Neural cell (in vitro differentiated cells): ENCODE data around the gene USP2. TPM values are rescaled to one million over a fixed set of nuclear protein-coding genes. Genes with fewer than 3 reads are reported as not detected.

ENCODE experiments used
- H2AFZ ChIP-seq: fragments of 200-600, 300-800 bp; sonication (generic), shearing (Covaris generic); 2 replicates; pipeline ENCODE4 v1.6.0; 2014; ENCODE audit warnings: low read depth, mild to moderate bottlenecking, antibody characterized with exemption, low read length, moderate library complexity
- H3F3A ChIP-seq: fragments of 200-600 bp; shearing (Covaris generic); 2 replicates; pipeline ENCODE4 v1.6.1; 2016; ENCODE audit warnings: mild to moderate bottlenecking, moderate library complexity, mixed read lengths, antibody characterized with exemption, low read length; ENCODE audit not compliant: insufficient read depth, poor library complexity, severe bottlenecking
- H3K27ac ChIP-seq: fragments of 200-600, 300-800 bp; sonication (generic), shearing (Covaris generic); 2 replicates; pipeline ENCODE4 v1.5.1; 2014; ENCODE audit warnings: mild to moderate bottlenecking, low read length, moderate library complexity
- H3K27me3 ChIP-seq: fragments of 300-800, 200-600 bp; sonication (generic), shearing (Covaris generic); 2 replicates; pipeline ENCODE4 v1.6.0; 2014; ENCODE audit warnings: mild to moderate bottlenecking, low read depth, low read length, moderate library complexity; ENCODE audit not compliant: insufficient read depth
- H3K36me3 ChIP-seq: fragments of 300-800, 200-600 bp; sonication (generic), shearing (Covaris generic); 2 replicates; pipeline ENCODE4 v1.5.1; 2014; ENCODE audit warnings: mild to moderate bottlenecking, antibody characterized with exemption, low read length, moderate library complexity; ENCODE audit not compliant: insufficient read depth
- H3K4me2 ChIP-seq: fragments of 300-800, 200-600 bp; sonication (generic), shearing (Covaris generic); 2 replicates; pipeline ENCODE4 v1.6.0; 2014; ENCODE audit warnings: mild to moderate bottlenecking, low read length
- H3K4me3 ChIP-seq: fragments of 300-800, 200-600 bp; sonication (generic), shearing (Covaris generic); 2 replicates; pipeline ENCODE4 v1.5.1; 2014; ENCODE audit warnings: mild to moderate bottlenecking, low read length, moderate library complexity
- H3K79me2 ChIP-seq: fragments of 200-600 bp; shearing (Covaris generic); replicated peaks from 2 replicates; pipeline ENCODE4 v1.6.0; 2014; ENCODE audit warnings: mild to moderate bottlenecking, low read length, moderate library complexity; ENCODE audit not compliant: insufficient read depth
- H3K9ac ChIP-seq: fragments of 300-800, 200-600 bp; sonication (generic), shearing (Covaris generic); 2 replicates; pipeline ENCODE4 v1.6.1; 2016; ENCODE audit warnings: mild to moderate bottlenecking, low read length, mixed read lengths
- H3K9me2 ChIP-seq: fragments of 200-600 bp; shearing (Covaris generic); 2 replicates; pipeline ENCODE4 v1.6.1; 2016; ENCODE audit warnings: mild to moderate bottlenecking, low read length, mixed read lengths; ENCODE audit not compliant: insufficient read depth
- H3K9me3 ChIP-seq: fragments of 200-600, 300-800 bp; sonication (generic), shearing (Covaris generic); 2 replicates; pipeline ENCODE4 v1.6.1; 2016; ENCODE audit warnings: mild to moderate bottlenecking, mixed run types, low read length, moderate library complexity, mixed read lengths
- H4K20me1 ChIP-seq: fragments of 200-600 bp; shearing (Covaris generic); 2 replicates; pipeline ENCODE4 v1.6.1; 2016; ENCODE audit warnings: mild to moderate bottlenecking, mixed run types; ENCODE audit not compliant: insufficient read depth
- EP300 ChIP-seq: fragments of 450-650 bp; conservative IDR thresholded peaks from 2 replicates; pipeline ENCODE4 v1.6.1; 2014; ENCODE audit warnings: antibody characterized with exemption, mild to moderate bottlenecking, moderate library complexity; ENCODE audit not compliant: poor library complexity, severe bottlenecking
- EZH2 ChIP-seq: fragments of 200-600, 300-800 bp; shearing (Covaris generic), sonication (generic); IDR thresholded peaks from 2 replicates; pipeline ENCODE4 v1.6.1; 2014; ENCODE audit warnings: antibody characterized with exemption, low read length, borderline replicate concordance, mild to moderate bottlenecking; ENCODE audit not compliant: insufficient read depth, poor library complexity, severe bottlenecking
- MXI1 ChIP-seq: fragments of 450-650 bp; conservative IDR thresholded peaks from 2 replicates; pipeline ENCODE4 v1.6.1; 2014; ENCODE audit warnings: antibody characterized with exemption, mild to moderate bottlenecking; ENCODE audit not compliant: poor library complexity, severe bottlenecking
- POLR2AphosphoS5 ChIP-seq: IDR thresholded peaks from 2 replicates; pipeline ENCODE4 v1.6.1; 2012
- RAD21 ChIP-seq: fragments of 450-650 bp; conservative IDR thresholded peaks from 2 replicates; pipeline ENCODE4 v1.6.1; 2014; ENCODE audit warnings: antibody characterized with exemption, mild to moderate bottlenecking, moderate library complexity
- SMC3 ChIP-seq: fragments of 450-650 bp; conservative IDR thresholded peaks from 2 replicates; pipeline ENCODE4 v1.6.1; 2014; ENCODE audit warnings: antibody characterized with exemption, mild to moderate bottlenecking, moderate library complexity; ENCODE audit not compliant: poor library complexity
- TAF1 ChIP-seq: IDR thresholded peaks from 2 replicates; pipeline ENCODE4 v1.6.1; 2012; ENCODE audit warnings: low read depth
- polyA minus RNA-seq: library from RNA; depleted of rRNA, polyadenylated mRNA; stranded (reverse); fragments of >200 nt; gene quantifications from 2 replicates; pipeline ENCODE4 v1.2.3, GENCODE V29; 2014
- polyA plus RNA-seq: library from polyadenylated mRNA; depleted of rRNA; stranded (reverse); fragments of >200 nt; gene quantifications from 2 replicates; pipeline ENCODE4 v1.2.3, GENCODE V29; 2014
- TF ChIP-seq, protein P1 (sequence below): IDR thresholded peaks from 2 replicates; pipeline ENCODE4 v1.6.1; 2012; ENCODE audit warnings: borderline replicate concordance
- TF ChIP-seq, protein P2 (sequence below): fragments of 450-650 bp; IDR thresholded peaks from 2 replicates; pipeline ENCODE4 v1.5.1; 2014; ENCODE audit warnings: antibody characterized with exemption, mild to moderate bottlenecking, moderate library complexity; ENCODE audit not compliant: poor library complexity, severe bottlenecking

USP2 gene
- polyA plus RNA-seq (0.59 and 0.74 TPM in 2 replicates), polyA minus RNA-seq (1.5 and 3.6 TPM in 2 replicates)

DNA sequence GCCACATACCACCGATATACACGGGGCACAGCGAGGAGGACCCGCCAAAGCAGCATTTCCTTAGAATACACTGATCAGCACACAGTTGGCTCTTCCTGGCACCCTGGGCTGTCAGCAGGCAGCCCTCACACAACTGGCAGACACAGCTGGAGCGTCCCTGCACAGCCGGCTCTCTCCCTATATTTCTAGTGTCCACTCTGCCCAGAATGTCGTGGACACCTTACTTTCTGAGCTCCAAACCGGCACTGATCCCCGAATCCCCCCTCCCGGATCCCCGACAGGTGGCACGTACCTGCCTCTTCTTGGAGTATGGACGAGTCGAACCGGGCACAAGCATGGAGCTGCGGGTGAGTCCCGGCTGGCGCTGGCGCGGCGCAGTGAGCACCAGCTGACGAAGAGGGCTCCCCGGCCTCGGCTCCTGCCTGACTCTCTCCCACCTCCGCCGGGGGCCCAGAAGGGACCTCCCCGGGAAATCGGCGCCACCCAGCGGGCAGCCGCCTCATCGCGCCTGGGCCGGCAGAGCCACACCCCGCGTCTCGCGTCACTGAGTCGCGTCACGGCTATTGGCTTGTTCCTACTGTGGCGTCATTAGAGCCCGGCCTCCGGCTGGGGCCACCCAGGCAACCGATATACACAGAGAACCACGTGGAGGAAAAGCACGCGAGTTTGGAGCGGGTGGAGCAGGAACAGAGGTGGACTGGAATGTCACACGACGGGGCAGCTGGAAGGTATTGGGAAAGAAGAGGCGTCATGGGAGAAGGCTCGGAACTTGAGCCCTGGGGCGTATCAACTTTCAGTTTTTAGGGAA is at the start of gene USP2:
Gene USP2, minus strand, starts transcription at position 510 of the 808 bp plus-strand sequence. CDS start 8,210 bp downstream, outside the sequence.
- H3K9me2 ChIP-seq, result no peaks in the 10 kb centered on the region
- TF ChIP-seq RAD21 (peak; percentile 88), SMC3 (peak; percentile 94), MXI1 (peak; percentile 100), TAF1 (peak; percentile 48), POLR2AphosphoS5 (no peak), EP300 (peak; percentile 72), EZH2 (no peak)
- TF ChIP-seq, protein P1, sequence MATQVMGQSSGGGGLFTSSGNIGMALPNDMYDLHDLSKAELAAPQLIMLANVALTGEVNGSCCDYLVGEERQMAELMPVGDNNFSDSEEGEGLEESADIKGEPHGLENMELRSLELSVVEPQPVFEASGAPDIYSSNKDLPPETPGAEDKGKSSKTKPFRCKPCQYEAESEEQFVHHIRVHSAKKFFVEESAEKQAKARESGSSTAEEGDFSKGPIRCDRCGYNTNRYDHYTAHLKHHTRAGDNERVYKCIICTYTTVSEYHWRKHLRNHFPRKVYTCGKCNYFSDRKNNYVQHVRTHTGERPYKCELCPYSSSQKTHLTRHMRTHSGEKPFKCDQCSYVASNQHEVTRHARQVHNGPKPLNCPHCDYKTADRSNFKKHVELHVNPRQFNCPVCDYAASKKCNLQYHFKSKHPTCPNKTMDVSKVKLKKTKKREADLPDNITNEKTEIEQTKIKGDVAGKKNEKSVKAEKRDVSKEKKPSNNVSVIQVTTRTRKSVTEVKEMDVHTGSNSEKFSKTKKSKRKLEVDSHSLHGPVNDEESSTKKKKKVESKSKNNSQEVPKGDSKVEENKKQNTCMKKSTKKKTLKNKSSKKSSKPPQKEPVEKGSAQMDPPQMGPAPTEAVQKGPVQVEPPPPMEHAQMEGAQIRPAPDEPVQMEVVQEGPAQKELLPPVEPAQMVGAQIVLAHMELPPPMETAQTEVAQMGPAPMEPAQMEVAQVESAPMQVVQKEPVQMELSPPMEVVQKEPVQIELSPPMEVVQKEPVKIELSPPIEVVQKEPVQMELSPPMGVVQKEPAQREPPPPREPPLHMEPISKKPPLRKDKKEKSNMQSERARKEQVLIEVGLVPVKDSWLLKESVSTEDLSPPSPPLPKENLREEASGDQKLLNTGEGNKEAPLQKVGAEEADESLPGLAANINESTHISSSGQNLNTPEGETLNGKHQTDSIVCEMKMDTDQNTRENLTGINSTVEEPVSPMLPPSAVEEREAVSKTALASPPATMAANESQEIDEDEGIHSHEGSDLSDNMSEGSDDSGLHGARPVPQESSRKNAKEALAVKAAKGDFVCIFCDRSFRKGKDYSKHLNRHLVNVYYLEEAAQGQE, result no peak
- TF ChIP-seq, protein P2, sequence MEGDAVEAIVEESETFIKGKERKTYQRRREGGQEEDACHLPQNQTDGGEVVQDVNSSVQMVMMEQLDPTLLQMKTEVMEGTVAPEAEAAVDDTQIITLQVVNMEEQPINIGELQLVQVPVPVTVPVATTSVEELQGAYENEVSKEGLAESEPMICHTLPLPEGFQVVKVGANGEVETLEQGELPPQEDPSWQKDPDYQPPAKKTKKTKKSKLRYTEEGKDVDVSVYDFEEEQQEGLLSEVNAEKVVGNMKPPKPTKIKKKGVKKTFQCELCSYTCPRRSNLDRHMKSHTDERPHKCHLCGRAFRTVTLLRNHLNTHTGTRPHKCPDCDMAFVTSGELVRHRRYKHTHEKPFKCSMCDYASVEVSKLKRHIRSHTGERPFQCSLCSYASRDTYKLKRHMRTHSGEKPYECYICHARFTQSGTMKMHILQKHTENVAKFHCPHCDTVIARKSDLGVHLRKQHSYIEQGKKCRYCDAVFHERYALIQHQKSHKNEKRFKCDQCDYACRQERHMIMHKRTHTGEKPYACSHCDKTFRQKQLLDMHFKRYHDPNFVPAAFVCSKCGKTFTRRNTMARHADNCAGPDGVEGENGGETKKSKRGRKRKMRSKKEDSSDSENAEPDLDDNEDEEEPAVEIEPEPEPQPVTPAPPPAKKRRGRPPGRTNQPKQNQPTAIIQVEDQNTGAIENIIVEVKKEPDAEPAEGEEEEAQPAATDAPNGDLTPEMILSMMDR, result peak; percentile 100
- H3K9ac ChIP-seq, result peak within 1 kb of the TSS; percentile 63

GRCh38 chr11:119427279-119427678 is 45.8 kb upstream of the USP2 start:
- H3F3A ChIP-seq, result no peaks in the 10 kb centered on the region
- TF ChIP-seq, protein P1, result no peak
- no peak for TF ChIP-seq EP300
- TF ChIP-seq RAD21, result no peak
- TF ChIP-seq, protein P2, result no peak
- no peak for TF ChIP-seq MXI1
- TF ChIP-seq TAF1, result no peak
- no peak for TF ChIP-seq EZH2
- TF ChIP-seq POLR2AphosphoS5, result no peak
- TF ChIP-seq SMC3, result no peak
- no peaks in the 10 kb centered on the region for H3K9me3 ChIP-seq
- no peak overlapping the region for H3K4me2 ChIP-seq
- H3K4me3 ChIP-seq, result no peak overlapping the region
- H3K27ac ChIP-seq, result no peak overlapping the region
- no peaks in the 10 kb centered on the region for H3K79me2 ChIP-seq
- H3K27me3 ChIP-seq, result no peaks in the 10 kb centered on the region
- no peak overlapping the region for H2AFZ ChIP-seq
- no peaks in the 10 kb centered on the region for H3K36me3 ChIP-seq
- H3K9me2 ChIP-seq, result no peaks in the 10 kb centered on the region
- no peaks in the 10 kb centered on the region for H4K20me1 ChIP-seq
- no peak overlapping the region for H3K9ac ChIP-seq

More for the DNA sequence above, at the start of gene USP2:
- no peaks in the 10 kb centered on the region for H3K36me3 ChIP-seq
- H2AFZ ChIP-seq, result no peak within 1 kb of the TSS
- peaks cover 13% of the 10 kb centered on the region for H3K27me3 ChIP-seq
- H3K27ac ChIP-seq, result no peak within 1 kb of the TSS
- peak within 1 kb of the TSS; percentile 95 for H3K4me2 ChIP-seq
- H4K20me1 ChIP-seq, result no peaks in the 10 kb centered on the region
- no peaks in the 10 kb centered on the region for H3K79me2 ChIP-seq
- H3K4me3 ChIP-seq, result peak within 1 kb of the TSS; percentile 74
- no peaks in the 10 kb centered on the region for H3F3A ChIP-seq
- H3K9me3 ChIP-seq, result no peaks in the 10 kb centered on the region
